UCSD-AML1 (cell line): ENCODE results near the gene AJUBA.
"Not testable (repeated sequence)": the region's sequence is repeated elsewhere in the genome, so short reads cannot be mapped to it uniquely, and the experiment has no call there.

Experiments
- DNase-seq: peaks from one replicate; lab custom pipeline; 2025; ENCODE audit not compliant: unreplicated experiment; lab: John Stamatoyannopoulos, UW

The AJUBA gene

GRCh38 chr14:23006544-23007419 is 24.4 kb upstream of the AJUBA start:
- DNase-seq, result peak; percentile 95

- DNase-seq, result no peak
Observed at GRCh38 chr14:23006188-23006534, 23.8 kb upstream of the AJUBA start.

GRCh38 chr14:23005451-23006187 is 23.3 kb upstream of the AJUBA start:
- DNase-seq, result no peak

GRCh38 chr14:23004274-23004673 is 21.9 kb upstream of the AJUBA start:
- DNase-seq, result not testable (repeated sequence)

- no peak for DNase-seq
Observed at GRCh38 chr14:23002592-23002991, 20.2 kb upstream of the AJUBA start.

GRCh38 chr14:23000860-23001259 is 18.5 kb upstream of the AJUBA start:
- no peak for DNase-seq

GRCh38 chr14:22998329-22999012 is 16.1 kb upstream of the AJUBA start:
- DNase-seq, result no peak

- DNase-seq, result no peak
Observed at GRCh38 chr14:22997676-22998323, 15.4 kb upstream of the AJUBA start.

- DNase-seq, result no peak
Observed at GRCh38 chr14:22996768-22997654, 14.7 kb upstream of the AJUBA start.

GRCh38 chr14:22995889-22996625 is 13.7 kb upstream of the AJUBA start:
- no peak for DNase-seq

GRCh38 chr14:22994762-22995275 is 12.5 kb upstream of the AJUBA start:
- no peak for DNase-seq

GRCh38 chr14:22993517-22993916 is 11.2 kb upstream of the AJUBA start:
- DNase-seq, result no peak

- no peak for DNase-seq
Observed at GRCh38 chr14:22991852-22992251, 9.5 kb upstream of the AJUBA start.

- DNase-seq, result no peak
Observed at GRCh38 chr14:22987291-22987690, 4.9 kb upstream of the AJUBA start.

GRCh38 chr14:22986508-22987054 is 4.2 kb upstream of the AJUBA start:
- DNase-seq, result peak; percentile 77

- no peak for DNase-seq
Observed at GRCh38 chr14:22985894-22986507, 3.6 kb upstream of the AJUBA start.

- no peak for DNase-seq
Observed at GRCh38 chr14:22984959-22985658, 2.8 kb upstream of the AJUBA start.

- DNase-seq, result no peak
Observed at GRCh38 chr14:22981876-22982476, 375 bp downstream of the AJUBA start.
